NCI-H2107 treated with DMSO at 0.1 percent for 48 hours (cell line): Measurements from ENCODE around the gene WIPF2.

Experiments
- DNase-seq: peaks from one replicate; lab custom pipeline; 2025; ENCODE audit not compliant: unreplicated experiment; lab: John Stamatoyannopoulos, UW

WIPF2 gene

GRCh38 chr17:40325156-40326013 is 106.3 kb downstream of the WIPF2 start:
- no peak for DNase-seq

- DNase-seq: no peak
Observed at GRCh38 chr17:40326014-40326831, 107.1 kb downstream of the WIPF2 start.

DNA sequence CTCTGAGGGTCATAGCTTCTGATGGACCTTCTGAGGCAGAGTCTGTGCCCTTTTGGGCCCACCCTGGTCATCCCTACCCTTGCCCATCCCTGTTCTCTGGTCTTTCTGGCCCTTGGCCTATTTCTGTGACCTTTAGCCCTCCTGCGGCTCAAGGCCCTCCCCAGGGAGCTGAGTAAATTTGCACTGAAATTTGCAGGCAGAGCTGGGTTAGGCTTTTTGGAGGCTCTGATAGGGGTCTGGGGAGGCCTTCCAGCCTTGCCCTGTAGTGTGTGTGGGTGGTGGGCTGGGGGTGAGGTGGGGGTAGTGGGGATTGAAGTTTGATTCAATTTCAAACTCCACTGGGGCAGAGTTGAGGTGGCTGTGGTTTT is 107.7 kb downstream of the WIPF2 start:
- no peak for DNase-seq

DNA sequence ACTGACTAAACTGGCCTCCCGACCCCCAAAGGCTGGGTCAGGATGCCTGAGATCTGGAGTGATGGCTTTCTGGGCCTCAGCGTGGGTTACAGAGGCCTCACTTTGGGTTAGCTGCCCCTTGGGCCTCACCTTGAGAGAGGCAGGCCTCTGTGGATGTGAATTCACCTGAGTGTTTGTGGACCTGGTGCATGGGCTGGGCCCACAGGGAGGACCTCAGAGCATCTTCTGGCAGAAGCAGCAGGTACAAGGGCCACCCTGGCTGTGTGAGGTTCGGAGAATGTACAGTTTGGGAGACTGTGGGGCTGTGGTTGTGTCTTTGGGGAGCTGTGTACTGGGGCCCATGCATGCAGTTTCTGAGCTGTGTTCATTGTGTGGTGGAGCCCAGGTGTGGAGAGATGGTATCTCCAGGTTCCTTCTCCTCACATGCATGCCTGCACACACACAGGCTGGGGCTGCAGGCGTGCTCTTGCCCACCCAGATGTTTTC is 108.2 kb downstream of the WIPF2 start:
- no peak for DNase-seq

DNA sequence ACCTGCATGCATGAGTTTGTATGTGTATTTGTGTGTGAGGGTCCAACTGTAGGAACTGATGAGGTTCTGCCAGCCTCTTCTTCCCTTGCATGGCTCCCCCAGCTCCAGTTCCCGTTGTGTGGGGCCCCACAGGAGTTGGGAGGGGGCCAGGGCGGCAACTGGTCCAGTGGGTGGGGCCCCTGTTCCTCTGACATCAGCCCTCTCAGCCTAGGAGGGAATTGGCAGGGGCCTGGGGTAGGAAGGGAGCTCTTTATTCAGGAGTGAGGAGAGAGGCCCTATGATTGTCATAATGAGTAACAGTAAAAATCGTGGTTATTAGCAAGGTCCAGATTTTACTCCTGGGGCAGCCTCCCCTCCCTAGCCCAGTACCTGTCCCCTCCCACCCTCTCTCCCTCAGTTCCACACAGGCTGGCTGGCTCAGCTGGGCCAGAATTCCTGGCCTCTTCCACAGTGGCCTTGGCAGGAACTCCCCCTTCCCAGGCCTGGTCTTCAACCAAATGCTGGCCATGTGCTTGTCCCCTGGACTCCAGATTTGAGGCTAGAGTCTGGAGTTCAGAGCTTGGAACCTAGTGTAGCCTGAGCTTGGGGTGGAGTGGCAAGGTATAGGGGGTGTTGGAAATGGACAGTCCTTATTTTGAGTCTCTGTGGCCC is 108.8 kb downstream of the WIPF2 start:
- no peak for DNase-seq

DNA sequence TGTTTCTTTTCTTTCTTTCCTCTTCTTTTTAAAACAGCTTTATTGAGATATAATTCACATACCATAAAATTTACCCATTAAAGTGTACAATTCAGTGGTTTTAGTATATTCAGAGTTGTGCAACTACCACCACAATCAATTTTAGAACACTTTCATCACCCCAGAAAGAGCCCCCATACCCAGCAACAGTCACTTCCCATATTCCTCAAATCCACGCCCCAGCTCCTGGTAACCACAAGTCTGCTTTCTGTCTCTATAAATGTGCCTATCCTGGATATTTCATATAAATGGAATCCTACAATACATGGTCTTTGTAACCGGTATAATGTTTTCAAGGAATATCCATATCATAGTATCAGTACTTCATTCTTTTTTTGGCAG is 109.3 kb downstream of the WIPF2 start:
- DNase-seq: no peak

GRCh38 chr17:40329839-40330794 is 111.0 kb downstream of the WIPF2 start:
- no peak for DNase-seq

GRCh38 chr17:40330850-40331470 is 111.9 kb downstream of the WIPF2 start:
- DNase-seq: no peak

DNA sequence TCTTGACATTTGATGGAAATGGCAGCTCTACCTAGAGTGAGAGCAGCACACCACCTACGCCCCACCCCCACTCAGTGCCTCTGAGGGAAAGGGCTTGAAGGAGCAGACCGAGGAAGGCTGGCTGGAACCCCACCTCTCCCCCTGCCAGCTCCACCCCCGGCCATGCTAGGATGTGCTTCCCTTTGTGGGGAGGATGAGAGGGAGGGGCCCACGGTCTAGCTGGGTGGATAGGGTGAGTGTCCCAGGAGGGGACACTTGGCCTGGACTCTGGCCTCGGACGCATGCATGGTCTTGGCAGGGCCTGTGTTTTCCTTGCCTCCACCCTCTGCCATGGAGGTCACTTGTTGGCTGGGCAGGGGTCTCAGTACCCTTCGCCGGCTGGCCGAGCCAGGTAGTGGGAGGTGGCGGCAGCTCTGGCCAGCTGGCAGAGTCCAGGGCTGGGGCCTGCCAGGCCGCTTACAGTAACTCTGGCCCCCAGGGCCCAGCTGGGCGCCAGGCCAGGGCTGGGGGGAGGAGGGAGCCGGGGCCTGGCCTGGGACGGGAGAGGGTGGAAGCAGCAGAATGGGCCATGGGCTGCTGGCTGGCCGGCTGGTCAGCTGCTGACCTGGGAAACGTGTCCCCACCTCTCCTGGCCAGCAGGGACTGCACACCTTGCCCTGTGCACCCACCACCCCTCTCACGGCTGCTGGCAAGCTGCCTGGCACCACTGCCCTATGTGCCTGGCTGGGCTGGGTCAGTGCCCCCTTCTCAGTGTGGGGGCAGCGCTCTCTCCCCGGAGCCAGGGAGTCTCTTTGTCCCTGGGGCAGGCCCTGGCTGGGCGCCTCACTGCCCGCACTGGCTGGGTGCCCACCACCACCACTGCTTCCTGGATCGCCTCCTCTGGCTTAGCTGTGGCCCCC is 112.9 kb downstream of the WIPF2 start:
- DNase-seq: no peak
